ENCODE data around the gene FIBCD1.

FIBCD1 gene

GRCh38 chr9:130954317-130954716 is 15.3 kb upstream of the FIBCD1 start:
- DNase-seq, result no peak

- no peak for DNase-seq
These were observed 13.2 kb upstream of the FIBCD1 start for GRCh38 chr9:130952065-130952762.

GRCh38 chr9:130950039-130950311 is 10.9 kb upstream of the FIBCD1 start:
- DNase-seq, result no peak

- no peak for DNase-seq
These were observed 10.4 kb upstream of the FIBCD1 start for GRCh38 chr9:130949188-130950038.

- peak in 2 of 3 experiments; percentile 23 to 63 for DNase-seq
These were observed 9.2 kb upstream of the FIBCD1 start for GRCh38 chr9:130948266-130948665.

GRCh38 chr9:130947618-130948140 is 8.6 kb upstream of the FIBCD1 start:
- DNase-seq, result no peak

- DNase-seq, result peak in 1 of 3 experiments; percentile 30
These were observed 7.9 kb upstream of the FIBCD1 start for GRCh38 chr9:130946766-130947617.

- no peak for DNase-seq
These were observed 6.1 kb upstream of the FIBCD1 start for GRCh38 chr9:130945173-130945572.

- peak in 1 of 3 experiments; percentile 54 for DNase-seq
These were observed 5.5 kb upstream of the FIBCD1 start for GRCh38 chr9:130944510-130945058.

GRCh38 chr9:130943777-130944176 is 4.7 kb upstream of the FIBCD1 start:
- peak in 2 of 3 experiments; percentile 14 to 52 for DNase-seq

- no peak for DNase-seq
These were observed 4.2 kb upstream of the FIBCD1 start for GRCh38 chr9:130943221-130943620.

GRCh38 chr9:130942679-130943078 is 3.6 kb upstream of the FIBCD1 start:
- DNase-seq, result no peak

GRCh38 chr9:130942084-130942483 is 3.0 kb upstream of the FIBCD1 start:
- DNase-seq, result no peak

GRCh38 chr9:130940693-130941576 is 1.9 kb upstream of the FIBCD1 start:
- DNase-seq, result peak; percentile 53 to 93 (median 84)

GRCh38 chr9:130940027-130940549 is 1.0 kb upstream of the FIBCD1 start:
- DNase-seq, result peak in 2 of 3 experiments; percentile 44 to 48

- DNase-seq, result peak in 2 of 3 experiments; percentile 39 to 46
These were observed 469 bp upstream of the FIBCD1 start for GRCh38 chr9:130939405-130940026.

GRCh38 chr9:130938184-130938651 is 829 bp downstream of the FIBCD1 start:
- DNase-seq, result peak in 1 of 3 experiments; percentile 41

GRCh38 chr9:130937146-130938076 is 1.6 kb downstream of the FIBCD1 start:
- DNase-seq, result no peak

- peak in 1 of 3 experiments; percentile 38 for DNase-seq
These were observed 2.5 kb downstream of the FIBCD1 start for GRCh38 chr9:130936285-130937117.
